Cerebellar cortex (tissue), 1 donor: ENCODE data around the gene PCDHA8.
"Not testable (repeated sequence)": the region's sequence is repeated elsewhere in the genome, so short reads cannot be mapped to it uniquely, and the experiment has no call there.

Source experiments
- DNase-seq: peaks from one replicate; pipeline ENCODE4 v3.0.0-alpha.2; 2015; ENCODE audit warnings: low spot score

PCDHA8 gene

GRCh38 chr5:140829511-140830501, 11.2 kb upstream of the PCDHA8 start:
- DNase-seq: not testable (repeated sequence)

- DNase-seq: peak; percentile 36
Measured at GRCh38 chr5:140833993-140834392, 7.0 kb upstream of the PCDHA8 start, which contains the start of gene PCDHA7. TSS of gene PCDHA7 (plus strand) at chr5:140834269. CDS start at chr5:140834384, 115 bp downstream.

- DNase-seq: not testable (repeated sequence)
Measured at GRCh38 chr5:140834439-140835008, 6.5 kb upstream of the PCDHA8 start.

- no peak for DNase-seq
Measured at GRCh38 chr5:140835622-140836510, 5.1 kb upstream of the PCDHA8 start.

GRCh38 chr5:140842798-140843733, 2.1 kb downstream of the PCDHA8 start:
- DNase-seq: no peak

GRCh38 chr5:140848139-140849102, 7.4 kb downstream of the PCDHA8 start, which contains the start of gene PCDHA9:
TSS of gene PCDHA9 (plus strand) at chr5:140848382. CDS start at chr5:140848496, 114 bp downstream.
- not testable (repeated sequence) for DNase-seq

- not testable (repeated sequence) for DNase-seq
Measured at GRCh38 chr5:140849831-140850634, 9.0 kb downstream of the PCDHA8 start.

GRCh38 chr5:140855772-140856674, 15.0 kb downstream of the PCDHA8 start, which contains the start of gene PCDHA10:
TSS of gene PCDHA10 (plus strand) at chr5:140855897. CDS start at chr5:140856049, 152 bp downstream.
- peak; percentile 19 for DNase-seq

GRCh38 chr5:140857177-140857986, 16.4 kb downstream of the PCDHA8 start:
- DNase-seq: no peak

GRCh38 chr5:140857987-140858240, 16.9 kb downstream of the PCDHA8 start:
- DNase-seq: no peak

- DNase-seq: no peak
Measured at GRCh38 chr5:140862441-140863295, 21.7 kb downstream of the PCDHA8 start.

- peak; percentile 83 for DNase-seq
Measured at GRCh38 chr5:140868721-140869554, 28.0 kb downstream of the PCDHA8 start, which contains the start of gene PCDHA11. TSS of gene PCDHA11 (plus strand) at chr5:140868957. CDS start at chr5:140869104, 147 bp downstream.

- no peak for DNase-seq
Measured at GRCh38 chr5:140869555-140869886, 28.5 kb downstream of the PCDHA8 start.

GRCh38 chr5:140870221-140871201, 29.5 kb downstream of the PCDHA8 start:
- no peak for DNase-seq
